Activated CD4-positive, alpha-beta T cell treated with anti-CD3 and anti-CD28 coated beads, Interleukin-2, amount 50 U/mL, for 4 hours (primary cell): ENCODE data around the gene MAGI2.

Experiments used
- DNase-seq, 2 experiments: peaks; one replicate each; pipeline ENCODE4 v3.0.0-alpha.2; 2020

Gene MAGI2

DNA sequence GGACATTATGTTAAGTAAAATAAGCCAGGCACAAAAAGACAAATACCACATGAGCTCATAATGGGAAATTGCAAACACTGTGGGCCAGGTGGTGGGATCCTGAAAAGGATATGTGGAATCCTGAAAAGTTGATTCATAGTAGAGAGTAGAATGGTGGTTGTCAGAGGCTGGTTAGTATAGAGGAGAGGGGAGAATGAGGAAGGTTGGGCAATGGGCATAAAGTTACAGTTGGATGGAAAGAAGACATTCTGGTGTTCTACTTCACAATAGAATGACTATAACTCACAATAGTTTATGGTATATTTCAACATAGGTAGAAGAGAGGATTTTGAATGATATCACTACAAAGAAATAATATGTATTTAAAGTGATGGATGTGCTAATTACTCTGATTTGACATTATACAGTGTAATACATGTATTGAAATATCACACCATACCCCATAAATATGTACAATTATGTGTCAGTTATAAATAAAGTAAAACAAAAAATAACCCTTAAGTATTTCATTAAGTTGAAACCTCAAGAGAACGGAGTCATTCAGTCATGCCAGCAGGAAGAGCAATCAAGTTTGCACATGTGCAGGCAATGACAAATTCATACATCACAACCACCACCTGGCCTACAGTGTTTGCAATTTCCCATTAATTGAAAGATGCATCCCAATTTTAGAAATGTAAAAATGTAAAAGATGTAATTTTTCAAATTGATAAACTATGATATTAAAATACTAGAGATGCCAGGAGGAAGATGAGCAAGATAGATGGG is 156.7 kb downstream of the MAGI2 start:
- DNase-seq, result no peak

GRCh38 chr7:79293655-79294142 is 159.8 kb downstream of the MAGI2 start:
- DNase-seq, result no peak

- no peak for DNase-seq
Measured at GRCh38 chr7:79292834-79293233, 160.6 kb downstream of the MAGI2 start.

GRCh38 chr7:79291498-79291865 is 162.0 kb downstream of the MAGI2 start:
- no peak for DNase-seq

GRCh38 chr7:79290841-79291497 is 162.5 kb downstream of the MAGI2 start:
- no peak for DNase-seq

DNA sequence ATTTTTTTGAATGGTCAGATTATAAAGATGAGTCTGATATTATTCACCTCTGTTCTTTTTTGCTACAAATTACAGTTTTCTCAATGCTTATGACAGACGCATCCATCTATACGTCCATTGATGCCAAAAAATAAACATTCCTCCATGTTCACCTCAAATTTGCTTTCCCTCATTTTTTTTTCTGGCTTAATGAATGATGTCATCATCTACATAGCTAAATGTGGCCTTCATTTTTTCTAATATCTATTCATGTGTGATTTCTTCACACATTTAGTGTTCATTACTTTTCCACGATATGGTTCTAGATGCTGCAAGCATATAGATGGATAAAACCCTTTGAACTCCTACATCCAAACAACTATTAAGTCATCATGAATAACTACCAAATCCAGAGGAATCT is 163.1 kb downstream of the MAGI2 start:
- no peak for DNase-seq

DNA sequence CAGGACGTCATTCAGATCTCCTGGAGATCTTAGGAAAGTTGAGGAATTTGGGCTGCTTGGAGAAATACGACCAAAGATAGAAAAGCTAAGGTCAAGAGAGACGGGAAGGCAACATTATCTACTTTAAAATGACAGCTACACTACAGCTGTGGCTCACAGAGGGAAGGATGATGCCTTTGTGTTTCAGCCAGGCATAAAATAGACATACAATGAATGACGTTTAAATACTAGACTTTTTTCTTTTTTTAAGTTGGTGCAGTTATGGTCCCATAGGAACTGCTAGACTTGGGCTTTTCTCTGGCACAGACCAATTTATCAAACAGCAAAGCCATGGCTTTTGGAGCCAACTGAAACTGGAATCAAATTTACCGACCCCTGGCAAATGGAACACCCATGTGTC is 164.8 kb downstream of the MAGI2 start:
- DNase-seq, result no peak

DNA sequence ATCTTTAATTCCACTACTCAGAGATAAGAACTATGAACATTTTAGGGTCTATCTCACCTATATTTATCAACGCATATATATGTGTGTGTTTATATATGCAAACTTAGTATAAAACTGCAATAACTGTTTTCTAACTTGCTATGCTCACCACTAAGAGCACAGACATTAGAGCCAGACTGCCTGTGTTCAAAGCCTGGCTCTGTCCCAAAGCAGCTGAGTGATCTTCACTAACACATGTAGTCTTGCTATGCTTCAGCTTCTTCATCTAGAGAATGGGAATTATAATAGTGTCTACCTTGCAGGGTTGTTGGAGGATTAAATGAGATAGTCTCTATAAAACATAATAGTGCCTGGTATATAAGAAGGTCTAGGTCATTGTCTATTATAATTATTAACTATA is 165.5 kb downstream of the MAGI2 start:
- DNase-seq, result no peak

DNA sequence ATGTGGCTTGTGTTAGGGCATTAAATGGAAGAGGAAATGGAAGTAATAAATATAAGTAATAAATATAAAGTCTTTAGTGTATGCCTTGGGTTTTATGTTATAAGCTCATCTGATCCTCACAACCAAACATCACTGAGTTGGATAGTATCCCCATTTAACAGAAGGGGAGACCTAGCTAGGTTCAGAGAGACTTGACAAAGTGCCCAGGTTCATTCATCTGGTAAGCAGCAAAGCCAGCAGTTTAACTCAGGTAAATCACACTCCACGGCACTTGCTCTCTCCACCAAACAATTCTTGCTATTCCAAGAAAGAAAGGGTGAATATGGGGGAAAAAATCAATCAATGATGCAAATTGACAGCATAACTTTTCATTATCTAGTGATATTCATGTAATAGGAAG is 167.3 kb downstream of the MAGI2 start:
- no peak for DNase-seq

- DNase-seq, result no peak
Measured at GRCh38 chr7:79285756-79286155, 167.7 kb downstream of the MAGI2 start.

GRCh38 chr7:79284211-79284610 is 169.3 kb downstream of the MAGI2 start:
- DNase-seq, result no peak

GRCh38 chr7:79282882-79283602 is 170.4 kb downstream of the MAGI2 start:
- DNase-seq, result no peak

- DNase-seq, result no peak
Measured at GRCh38 chr7:79282070-79282694, 171.3 kb downstream of the MAGI2 start.

GRCh38 chr7:79281426-79281825 is 172.0 kb downstream of the MAGI2 start:
- DNase-seq, result no peak

DNA sequence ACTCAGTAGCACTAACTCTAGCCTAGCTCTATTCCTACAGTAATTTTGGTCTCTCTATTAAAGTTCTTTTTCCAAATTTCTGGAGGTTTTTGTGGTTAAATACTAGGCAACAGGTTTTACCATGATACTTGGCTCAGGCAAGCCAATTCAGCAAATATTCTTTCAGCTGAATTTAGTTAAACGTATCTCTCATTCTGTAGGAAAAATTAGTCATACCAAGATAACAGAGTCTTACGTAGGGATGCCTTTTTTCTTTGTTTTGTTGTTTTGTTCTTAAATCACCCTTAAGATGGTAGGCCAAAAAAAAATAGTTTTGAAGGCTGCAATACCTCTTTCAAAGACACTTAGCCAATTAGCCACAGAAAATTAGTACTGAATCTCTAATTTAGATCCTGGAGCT is 180.5 kb downstream of the MAGI2 start:
- DNase-seq, result no peak

DNA sequence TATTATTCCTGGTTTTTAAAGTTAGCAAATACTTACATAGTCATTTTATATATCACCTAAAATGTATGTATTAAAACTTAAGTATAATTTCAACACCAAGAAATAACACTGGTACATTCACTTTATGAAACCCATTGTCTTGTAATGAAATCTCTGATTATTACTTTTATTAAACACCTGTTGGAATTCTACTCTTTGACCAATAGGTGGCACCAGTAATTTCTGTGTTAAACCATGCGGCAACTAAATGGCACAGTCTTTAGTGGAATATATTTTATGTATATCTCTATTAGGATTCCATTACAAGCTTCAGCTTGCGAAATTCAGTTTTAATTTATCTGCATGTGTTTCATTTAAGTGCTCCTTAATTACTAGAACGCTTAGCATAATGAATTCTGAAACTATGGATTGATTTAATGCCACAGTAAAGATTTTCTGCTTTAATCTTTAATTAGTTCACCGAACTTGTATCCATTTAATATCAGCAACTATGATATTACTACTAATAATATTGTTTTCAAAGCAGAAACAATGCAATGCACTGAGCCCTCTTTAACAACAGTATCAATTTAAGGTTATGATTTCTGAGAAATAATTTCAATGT is 181.3 kb downstream of the MAGI2 start:
- no peak for DNase-seq

DNA sequence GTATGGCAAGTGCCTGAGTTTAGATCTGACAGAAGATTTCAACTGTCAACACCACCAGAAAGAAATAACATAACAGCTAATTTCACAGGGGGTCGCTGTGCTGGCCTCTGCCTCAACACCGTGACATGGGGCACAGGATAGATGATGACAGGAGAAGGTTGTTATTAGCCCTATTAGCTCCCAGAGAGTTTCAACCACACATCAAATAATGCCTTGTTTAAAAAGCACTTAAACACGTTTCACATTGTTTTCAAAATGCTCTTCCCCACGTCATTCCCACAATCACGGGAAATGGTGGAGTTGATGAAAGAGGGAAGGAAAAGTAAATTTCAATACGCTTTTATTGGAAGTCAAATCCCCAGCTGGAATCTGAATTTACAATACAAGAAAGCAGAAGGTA is 184.7 kb downstream of the MAGI2 start:
- no peak for DNase-seq

- no peak for DNase-seq
Measured at GRCh38 chr7:79258826-79259225, 194.6 kb downstream of the MAGI2 start.

DNA sequence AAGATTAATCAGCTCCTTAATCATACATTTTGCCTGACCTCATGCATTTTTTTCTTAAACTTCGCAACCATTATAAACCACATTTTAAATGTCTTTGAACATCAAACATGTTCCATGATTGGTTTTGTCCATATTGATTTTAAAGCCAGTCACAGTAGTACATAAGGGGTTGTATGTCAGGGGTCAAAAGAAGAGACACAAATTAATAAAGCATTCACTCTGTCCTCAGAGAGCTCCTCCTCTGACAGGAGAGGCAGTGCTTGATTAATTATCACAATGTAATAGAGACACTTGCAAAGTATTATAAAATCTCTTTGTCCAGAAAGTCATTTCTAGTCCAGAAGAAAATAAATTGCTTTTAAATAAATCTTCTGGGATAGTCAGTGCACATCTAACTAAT is 195.5 kb downstream of the MAGI2 start:
- no peak for DNase-seq

DNA sequence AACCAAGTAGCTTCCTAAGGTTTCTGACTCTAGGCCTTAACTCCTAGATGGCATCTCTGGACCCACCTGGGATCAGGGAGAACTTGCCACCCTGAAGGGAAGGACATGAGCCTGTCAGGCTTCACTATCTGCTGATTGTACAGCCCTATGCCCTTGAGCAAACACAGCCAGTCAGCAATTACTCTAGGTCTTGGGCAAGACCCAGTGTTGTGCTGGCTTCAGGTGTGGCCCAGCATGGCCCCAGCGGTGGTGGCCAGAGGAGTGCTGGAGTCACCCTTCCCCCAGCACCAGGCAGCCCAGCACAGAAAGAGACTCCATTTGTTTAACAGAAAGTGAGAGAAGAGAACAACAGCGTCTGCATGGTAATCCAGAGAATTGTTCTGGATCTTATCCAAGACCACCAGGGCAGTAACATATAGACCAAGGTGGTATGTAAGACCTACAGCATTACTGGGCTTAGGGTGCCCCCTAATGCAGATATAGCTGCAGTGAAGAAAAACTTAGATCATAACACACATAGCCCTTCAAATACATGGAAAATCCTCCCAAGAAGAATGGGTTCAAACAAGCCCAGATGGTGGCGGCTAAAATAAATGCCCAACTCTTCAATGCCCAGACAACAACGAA is 207.7 kb downstream of the MAGI2 start:
- no peak for DNase-seq

DNA sequence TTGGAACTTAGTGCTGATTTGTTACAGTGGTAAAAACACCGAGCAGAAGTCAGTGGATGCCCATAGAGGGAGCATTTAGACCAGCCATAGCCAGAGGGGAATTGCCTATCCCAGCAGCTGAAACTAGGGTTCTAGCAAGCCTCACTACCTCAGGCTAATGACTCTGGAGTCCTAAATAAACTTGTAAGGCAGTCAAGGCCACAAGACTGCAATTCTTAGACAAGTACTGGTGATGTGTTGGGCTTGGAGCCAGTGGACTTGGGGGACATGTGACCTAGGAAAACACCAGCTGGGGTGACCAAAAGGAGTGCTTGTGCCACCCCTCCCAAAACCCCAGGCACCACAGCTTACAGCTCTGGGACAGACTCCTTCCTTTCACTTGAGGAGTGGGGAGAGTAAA is 209.0 kb downstream of the MAGI2 start:
- no peak for DNase-seq

DNA sequence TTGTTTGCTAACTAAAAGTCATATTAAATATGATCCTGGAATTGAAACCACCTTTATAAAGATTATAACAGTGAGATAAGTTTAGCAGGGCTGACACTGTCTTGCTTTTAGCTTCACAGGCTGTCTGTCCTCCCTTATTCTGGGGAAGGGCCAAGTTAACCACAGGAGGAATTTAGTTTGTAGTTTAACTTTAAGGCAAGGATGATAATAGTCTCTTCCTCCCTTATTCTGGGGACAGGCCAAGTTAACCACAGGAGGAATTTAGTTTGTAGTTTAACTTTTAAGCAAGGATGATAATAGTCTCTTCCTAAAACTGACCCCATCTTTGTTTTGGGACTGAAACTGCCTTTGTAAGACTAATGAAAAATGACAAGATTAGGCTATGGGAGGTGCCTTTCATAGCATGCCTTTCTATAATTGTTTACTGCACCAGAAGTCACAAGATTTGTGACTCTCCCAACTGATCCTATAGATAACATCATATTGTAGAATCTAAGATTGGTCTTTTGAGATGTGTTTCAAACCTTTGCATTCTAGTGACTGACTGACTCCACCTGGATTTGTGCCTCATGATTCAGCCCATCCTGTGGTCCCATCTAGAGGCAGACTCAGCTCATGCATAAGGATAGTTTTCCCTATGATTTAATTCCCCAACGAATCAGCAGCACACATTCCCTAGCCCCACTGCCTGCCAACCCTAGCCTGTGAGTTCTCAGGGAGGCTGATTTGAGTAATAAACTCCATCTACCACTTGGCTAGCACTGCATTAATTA is 212.0 kb downstream of the MAGI2 start:
- no peak for DNase-seq
